ENCODE results near the gene TNFAIP8L3.

Gene TNFAIP8L3

DNA sequence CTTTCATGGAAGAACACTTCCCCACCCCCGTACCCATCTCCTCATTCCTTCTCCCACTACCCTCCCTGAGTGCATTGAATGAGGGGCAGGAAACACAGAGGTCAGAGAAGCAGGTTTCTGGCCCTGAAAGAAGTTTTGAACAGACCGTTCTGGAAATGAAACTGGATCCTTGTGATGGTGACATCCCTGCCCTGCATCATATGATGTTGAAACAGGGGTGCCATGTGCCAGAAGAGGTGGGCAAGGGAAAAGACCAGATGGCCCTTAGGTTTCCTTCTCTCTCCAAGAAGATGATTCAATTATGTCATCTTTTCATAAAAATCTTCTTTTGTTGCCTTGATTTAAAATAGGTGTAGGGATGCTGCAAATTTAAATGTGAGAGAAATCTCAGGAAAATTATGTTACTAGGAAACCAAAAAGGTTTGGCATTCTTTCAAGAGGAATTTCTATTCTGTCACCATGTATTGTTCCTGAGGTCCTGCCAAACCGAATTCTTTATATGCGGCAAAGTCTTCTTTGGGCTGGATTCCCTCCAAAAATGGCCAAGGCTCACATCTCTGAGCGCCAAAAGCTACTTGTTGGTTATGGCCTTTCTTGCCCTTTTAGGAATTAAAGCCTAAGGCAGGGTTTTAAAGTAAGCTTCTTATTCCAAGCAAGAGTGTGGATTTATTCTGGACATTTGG, 19.9 kb upstream of the TNFAIP8L3 start:
- no peak for DNase-seq

- DNase-seq, result no peak
Measured at GRCh38 chr15:51112078-51112477, 17.4 kb upstream of the TNFAIP8L3 start.

GRCh38 chr15:51111061-51111460, 16.4 kb upstream of the TNFAIP8L3 start:
- no peak for DNase-seq

DNA sequence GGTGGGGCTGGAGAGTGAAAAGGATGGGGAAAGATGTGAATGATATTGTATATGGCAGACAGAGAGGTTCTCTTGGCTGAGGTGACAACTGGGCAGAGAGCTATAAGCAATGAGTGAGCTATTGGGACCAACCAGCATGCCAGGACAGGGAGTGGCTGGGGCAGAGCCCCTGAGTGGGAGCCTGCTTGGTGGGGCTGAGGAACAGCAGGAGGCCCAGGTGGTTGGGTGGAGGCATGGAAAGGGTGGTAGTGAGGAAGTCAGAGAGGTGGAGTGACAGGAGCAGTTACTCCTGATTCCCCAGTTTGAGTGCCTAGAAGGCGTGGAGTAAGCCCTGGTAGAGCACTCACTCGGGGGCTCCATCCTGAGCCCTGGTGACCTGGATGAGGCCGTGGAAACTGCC, 15.5 kb upstream of the TNFAIP8L3 start:
- DNase-seq, result no peak

DNA sequence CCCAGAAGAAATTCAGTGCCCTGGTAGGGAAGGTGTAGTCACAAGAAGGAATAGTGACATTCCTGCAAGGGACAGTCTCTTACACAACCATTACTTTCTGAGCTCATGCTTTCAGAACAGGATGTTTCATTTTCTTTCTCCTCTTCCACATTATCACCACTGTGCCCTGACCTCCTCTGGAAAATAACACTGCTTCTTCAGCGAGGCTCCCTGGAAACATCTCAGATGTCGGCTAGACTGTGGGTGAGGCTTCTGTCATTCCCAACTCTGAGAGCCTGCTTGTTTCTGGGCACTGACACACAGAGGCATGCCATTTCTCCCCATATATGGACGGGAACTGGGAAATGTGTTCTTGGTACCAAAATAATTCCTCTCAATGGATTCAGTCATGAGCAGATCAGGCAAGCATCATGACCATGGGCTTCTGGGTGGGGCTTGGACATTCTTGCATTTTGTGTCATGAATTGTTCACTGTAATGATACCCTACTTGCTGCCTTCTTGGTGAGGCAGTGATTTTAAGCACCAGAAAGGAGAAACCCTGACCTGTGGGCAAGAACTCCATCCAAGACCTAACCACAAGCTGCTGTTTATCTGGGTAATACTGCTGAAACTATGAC, 14.3 kb upstream of the TNFAIP8L3 start:
- no peak for DNase-seq

DNA sequence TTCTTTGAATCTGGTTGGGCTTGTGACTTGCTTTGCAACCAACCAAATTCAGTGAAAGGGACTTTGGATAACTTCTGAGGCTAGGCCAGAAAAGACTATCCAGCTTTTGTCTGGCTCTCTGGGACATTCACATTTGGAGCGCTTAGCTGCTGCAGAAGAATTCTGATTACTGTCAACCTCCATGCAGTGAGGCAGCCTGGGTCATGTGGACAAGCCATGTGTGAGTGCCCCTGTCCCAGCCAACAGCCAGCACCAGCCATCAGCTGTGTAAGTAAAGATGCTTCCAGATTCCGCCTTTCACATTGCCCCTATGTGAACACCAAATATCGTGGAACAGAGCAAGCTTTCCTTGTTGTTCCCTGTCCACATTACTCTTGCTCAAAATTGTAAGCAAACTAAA, 12.9 kb upstream of the TNFAIP8L3 start:
- no peak for DNase-seq

GRCh38 chr15:51106481-51106880, 11.8 kb upstream of the TNFAIP8L3 start:
- DNase-seq, result no peak

DNA sequence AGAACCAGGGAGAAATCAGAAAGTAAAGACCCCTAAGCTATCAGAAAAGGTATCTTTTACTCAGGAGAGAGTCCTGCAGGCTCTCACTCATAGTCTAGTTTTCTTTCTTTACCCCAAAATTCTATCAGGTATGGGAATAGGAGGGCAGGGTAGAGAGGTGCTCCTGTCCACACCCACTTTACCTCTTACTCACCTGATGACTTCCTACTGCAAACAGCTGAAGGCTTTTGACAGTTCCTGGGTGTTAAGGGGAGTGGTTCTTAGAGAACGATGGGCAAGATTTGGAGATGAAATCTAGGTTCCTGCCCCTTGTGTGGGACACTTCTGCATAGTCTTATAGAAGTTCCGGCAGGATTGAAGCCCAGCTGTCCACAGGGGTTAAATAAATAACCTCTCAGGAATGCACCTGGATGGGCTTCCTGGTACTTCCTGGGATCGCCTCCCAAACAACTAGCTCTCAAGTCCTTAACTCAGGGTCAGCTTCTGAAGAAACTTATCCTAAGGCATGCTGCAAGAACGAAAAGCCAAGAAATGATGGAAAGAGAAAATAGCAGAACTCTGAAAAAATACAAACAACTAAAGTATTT, 10.8 kb upstream of the TNFAIP8L3 start:
- DNase-seq, result no peak

GRCh38 chr15:51104512-51104911, 9.8 kb upstream of the TNFAIP8L3 start:
- no peak for DNase-seq

- DNase-seq, result no peak
Measured at GRCh38 chr15:51103330-51103729, 8.6 kb upstream of the TNFAIP8L3 start.

GRCh38 chr15:51100785-51101489, 6.2 kb upstream of the TNFAIP8L3 start:
- no peak for DNase-seq

GRCh38 chr15:51099185-51099584, 4.5 kb upstream of the TNFAIP8L3 start:
- DNase-seq, result no peak

GRCh38 chr15:51098331-51098619, 3.6 kb upstream of the TNFAIP8L3 start:
- no peak for DNase-seq

- DNase-seq, result no peak
Measured at GRCh38 chr15:51097553-51098330, 3.0 kb upstream of the TNFAIP8L3 start.

DNA sequence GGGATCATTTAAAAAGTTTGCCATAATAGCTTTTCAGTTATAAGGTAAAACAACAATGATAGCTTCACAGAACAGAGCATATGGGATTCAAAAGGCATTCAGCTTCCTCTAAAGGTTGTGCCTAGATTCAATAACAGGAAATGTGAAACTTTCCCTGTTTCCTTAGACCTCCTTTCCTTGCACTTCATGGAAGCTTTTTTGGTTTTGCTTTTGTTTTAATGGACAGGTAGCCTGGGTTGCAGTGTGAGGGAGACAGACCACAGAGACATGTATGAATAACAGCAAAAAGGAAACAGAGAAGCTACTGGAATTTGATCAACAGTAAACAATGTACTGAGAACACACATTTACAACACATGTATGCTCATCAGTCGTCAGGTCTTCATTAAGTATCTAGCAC, 2.3 kb upstream of the TNFAIP8L3 start:
- DNase-seq, result no peak

DNA sequence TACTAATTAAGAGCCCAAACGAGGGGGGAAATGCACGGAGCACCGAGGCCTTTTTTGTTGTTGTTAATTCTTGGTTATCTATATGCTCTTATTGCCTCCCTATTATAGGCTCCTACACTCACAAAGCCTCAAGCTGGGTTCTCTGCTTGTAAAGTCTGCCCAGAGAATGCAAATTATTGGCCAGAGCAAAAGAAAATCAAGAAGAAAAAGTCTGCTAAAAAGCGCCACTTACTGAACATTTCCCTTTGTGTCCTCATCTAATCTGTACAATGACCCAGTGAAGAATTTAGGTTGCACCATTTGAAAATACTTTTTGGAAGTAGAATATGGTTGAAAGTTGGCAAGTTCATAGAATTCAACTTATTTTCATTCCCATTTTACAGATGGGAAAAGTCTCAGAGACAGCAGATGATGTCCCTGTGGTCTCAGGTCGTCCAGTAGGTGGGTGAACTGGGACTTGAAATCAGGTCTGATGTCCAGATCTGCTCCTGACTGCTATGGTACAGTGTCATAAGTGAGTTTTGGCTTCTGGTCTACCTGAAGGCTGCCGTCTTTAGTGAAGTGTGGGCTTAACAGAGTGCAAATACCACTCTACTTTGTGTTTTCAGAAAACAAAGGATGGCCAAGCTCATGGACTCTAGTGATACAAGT, 1.1 kb upstream of the TNFAIP8L3 start:
- DNase-seq, result no peak

GRCh38 chr15:51093839-51094605, 684 bp downstream of the TNFAIP8L3 start:
- DNase-seq, result peak in 1 of 2 experiments; percentile 29

GRCh38 chr15:51093488-51093838, 1.2 kb downstream of the TNFAIP8L3 start:
- no peak for DNase-seq

- no peak for DNase-seq
Measured at GRCh38 chr15:51092480-51093040, 2.1 kb downstream of the TNFAIP8L3 start.

GRCh38 chr15:51090753-51091152, 4.0 kb downstream of the TNFAIP8L3 start:
- DNase-seq, result no peak

DNA sequence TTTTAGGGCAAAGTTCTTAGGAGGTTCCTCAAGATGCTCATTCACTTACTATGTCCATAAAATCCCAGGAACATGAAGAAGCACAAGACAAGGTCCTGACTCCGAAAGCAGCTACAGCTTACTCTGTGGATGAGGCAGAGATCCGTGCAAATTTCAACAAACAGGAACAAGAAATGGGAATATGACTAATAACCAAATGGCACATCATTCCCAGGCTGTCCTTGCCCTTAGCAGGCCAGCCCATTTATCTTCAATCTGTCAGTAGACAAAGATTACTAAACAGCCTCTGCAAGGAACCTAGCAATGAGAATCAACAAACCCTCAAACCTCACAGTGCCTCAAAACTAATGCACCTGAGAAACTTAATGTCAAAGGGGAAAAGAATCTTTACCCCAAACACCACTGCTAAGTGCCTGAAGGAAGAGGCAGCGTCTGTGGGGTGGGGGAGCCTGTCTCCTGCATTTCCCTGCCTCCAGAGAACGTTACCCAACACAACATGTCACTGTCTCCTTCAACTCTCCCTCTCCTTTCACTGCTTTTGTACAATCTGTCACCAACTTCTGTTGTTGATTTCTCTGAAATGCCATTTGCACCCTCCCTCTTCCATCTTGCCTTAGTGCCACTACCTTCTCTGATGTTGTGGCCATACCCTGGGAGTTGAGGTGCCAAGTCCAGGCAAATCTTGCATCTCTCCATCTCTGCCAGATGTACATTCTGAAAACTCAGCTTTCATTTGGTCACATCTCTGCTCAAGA, 4.8 kb downstream of the TNFAIP8L3 start:
- no peak for DNase-seq

Data from activated T-cell treated with anti-CD3 and anti-CD28 coated beads, Interleukin-2, amount 50 U/mL, for 48 hours (primary cell).